Left lung (tissue), 10 donors: ENCODE measurements around the gene DHPS. TPM values are rescaled to one million over a fixed set of nuclear protein-coding genes. Genes with fewer than 3 reads are reported as not detected.
A peak's percentile ranks its signal among the peaks of the same experiment; 100 is the strongest.
"Not testable (repeated sequence)": the region's sequence is repeated elsewhere in the genome, so short reads cannot be mapped to it uniquely, and the experiment has no call there.

Experiments
- ATAC-seq: fragments of 200-7000 bp; cut with Tn5 transposase; one replicate; pipeline ENCODE4 v1.9.1; 2020; ENCODE audit warnings: moderate library complexity
- DNase-seq, 4 donors: peaks; one replicate each; pipeline ENCODE4 v3.0.0-alpha.2; 2013 to 2020
- H3K27ac ChIP-seq, 2 donors: fragments of 200-600 bp; sonication (generic) in 1 of 2; one replicate each; pipeline versions ENCODE4 v1.5.0 to v1.8.0; 2020 to 2021
- H3K27me3 ChIP-seq, 2 donors: fragments of 200-600 bp; sonication (generic) in 1 of 2; one replicate each; pipeline versions ENCODE4 v1.5.0 to v1.8.0; 2020 to 2021
- H3K36me3 ChIP-seq, 2 donors: fragments of 200-600 bp; sonication (generic) in 1 of 2; one replicate each; pipeline versions ENCODE4 v1.5.0 to v1.8.0; 2020 to 2021
- H3K4me1 ChIP-seq, 2 donors: fragments of 200-600 bp; one replicate each; pipeline ENCODE4 v1.8.0; 2021
- H3K4me3 ChIP-seq, 2 donors: fragments of 200-600 bp; sonication (generic) in 1 of 2; one replicate each; pipeline versions ENCODE4 v1.5.0 to v1.8.0; 2020 to 2021; ENCODE audit warnings: mild to moderate bottlenecking in 1 of 2
- H3K9me3 ChIP-seq, 2 donors: fragments of 200-600 bp; sonication (generic) in 1 of 2; one replicate each; pipeline versions ENCODE4 v1.5.0 to v1.8.0; 2020 to 2021
- CTCF ChIP-seq, 2 donors: fragments of 200-600 bp; sonication (generic) in 1 of 2; IDR thresholded peaks; one replicate each; pipeline versions ENCODE4 v1.5.0 to v1.8.0; 2021; ENCODE audit warnings: antibody characterized with exemption in 2 of 2
- intact Hi-C, 2 donors: fragments of 100-400 bp; cut with DNase I; formaldehyde crosslinking; loops; one replicate each; pipeline versions ENCODE4 v1.11.2 to v1.14.2; 2022
- polyA plus RNA-seq, 6 donors: library from polyadenylated mRNA; unstranded; fragments of 120-200 nt; gene quantifications; one replicate each; pipeline ENCODE4 v1.2.1, GENCODE V29; 2013; ENCODE audit not compliant: insufficient read length in 6 of 6
- total RNA-seq, 2 donors: library from RNA; stranded (reverse); fragmentation: NEBNext Ultra II Directional; extraction: Animal tissue kit (Norgen Biotek cat#: 25700); gene quantifications; one replicate each; pipeline ENCODE4 v1.2.1, GENCODE V29; 2021
- donor health status: DM: no; HTN: yes; CAD: no.
- donor health status: DM: no; HTN: no; CAD: no.

Gene DHPS
- total and polyA plus RNA-seq, 8 donors = 63.8 to 96.9 (median 82.8) TPM

DNA sequence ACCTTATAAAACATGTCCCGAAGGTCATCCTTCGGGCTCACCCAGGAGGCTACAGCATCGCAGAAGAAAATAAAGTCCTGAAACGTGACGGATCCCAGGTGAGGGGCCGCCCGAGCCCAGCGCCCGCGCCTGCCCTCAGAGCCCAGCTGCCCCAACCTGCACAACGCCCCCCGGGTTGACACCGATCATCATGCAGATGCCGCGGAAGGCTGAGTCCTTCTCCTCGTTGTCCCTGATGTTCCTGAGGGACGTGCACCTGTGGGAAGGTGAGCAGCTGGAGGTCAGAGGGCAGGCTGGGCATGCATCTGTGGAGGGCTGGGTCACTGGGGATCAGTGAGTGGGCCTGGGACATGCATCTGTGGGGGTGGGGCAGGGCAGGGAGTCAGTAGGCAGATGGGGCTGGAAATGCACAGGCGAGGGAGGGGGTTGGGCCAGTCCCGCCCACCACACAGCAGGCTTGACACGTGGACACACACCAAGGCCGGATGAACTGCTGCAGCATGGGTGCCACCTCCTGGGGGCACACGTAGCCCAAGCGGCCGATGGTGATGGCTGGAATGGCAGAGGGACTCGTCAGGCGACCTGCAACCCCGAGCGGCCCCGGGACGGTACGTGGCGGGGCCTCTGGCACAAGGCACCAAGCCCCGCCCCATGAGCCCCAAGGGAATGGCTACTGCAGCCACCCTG, 20.1 kb upstream of the DHPS start:
- DNase-seq (peak in 1 of 4 donors; percentile 76), ATAC-seq (no peak)
- Histone ChIP-seq H3K4me3 (no peak overlapping the region), H3K27ac (no peak overlapping the region), H3K36me3 (peaks cover 0 to 82% of the 10 kb centered on the region in 2 donors), H3K9me3 (no peaks in the 10 kb centered on the region), H3K27me3 (no peaks in the 10 kb centered on the region), H3K4me1 (peaks cover 0 to 7% of the 10 kb centered on the region in 2 donors)
- intact Hi-C loops = no loop called here
- no peak for TF ChIP-seq CTCF (IDR thresholded peaks at IDR 0.05)

DNA sequence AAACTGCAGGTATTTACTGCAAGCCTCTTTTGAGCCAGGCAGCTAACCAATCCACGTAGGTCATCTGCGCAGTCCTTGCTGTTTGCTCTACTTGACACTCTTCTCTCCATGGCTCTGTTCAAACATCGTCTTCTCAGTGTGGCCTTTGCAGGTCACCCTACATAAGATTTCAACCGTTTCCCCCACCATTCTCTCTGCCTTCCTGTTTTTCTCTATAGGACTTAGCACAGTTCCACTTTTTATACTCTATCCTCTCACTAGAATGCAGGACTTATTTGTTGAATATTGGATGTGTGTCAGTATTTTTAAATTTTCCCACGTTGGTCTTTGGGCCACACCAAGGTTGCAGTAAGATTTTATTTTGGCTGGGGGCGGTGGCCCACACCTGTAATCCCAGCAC, 16.5 kb upstream of the DHPS start:
- intact Hi-C loops = no loop called here
- Histone ChIP-seq H3K9me3 (no peaks in the 10 kb centered on the region), H3K36me3 (peaks cover 0 to 45% of the 10 kb centered on the region in 2 donors), H3K4me1 (peaks cover 9 to 27% of the 10 kb centered on the region in 2 donors), H3K4me3 (no peak overlapping the region), H3K27me3 (no peaks in the 10 kb centered on the region), H3K27ac (no peak overlapping the region)
- no peak for TF ChIP-seq CTCF (IDR thresholded peaks at IDR 0.05)
- DNase-seq (no peak), ATAC-seq (no peak)

DNA sequence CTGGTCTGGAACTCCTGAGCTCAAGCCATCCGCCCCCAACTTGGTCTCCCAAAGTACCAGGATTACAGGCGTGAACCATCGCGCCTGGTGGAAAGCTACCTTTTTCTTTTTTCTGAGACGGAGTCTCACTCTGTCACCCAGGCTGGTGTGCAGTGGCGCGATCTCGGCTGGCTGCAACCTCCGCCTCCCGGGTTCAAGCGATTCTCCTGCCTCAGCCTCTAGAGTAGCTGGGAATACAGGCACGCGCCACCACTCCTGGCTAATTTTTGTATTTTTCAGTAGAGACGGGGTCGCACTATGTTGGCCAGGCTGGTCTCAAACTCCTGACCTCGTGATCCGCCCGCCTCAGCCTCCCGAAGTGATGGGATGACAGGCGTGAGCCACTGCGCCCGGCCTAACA, 15.7 kb upstream of the DHPS start:
- intact Hi-C loops, DNase-seq, H3K9me3 ChIP-seq, ATAC-seq, H3K27me3 ChIP-seq: not testable (repeated sequence)
- Histone ChIP-seq H3K4me1 (peaks cover 9 to 27% of the 10 kb centered on the region in 2 donors), H3K27ac (peak overlapping the region in 1 of 2 donors; percentile 94), H3K36me3 (peaks cover 0 to 38% of the 10 kb centered on the region in 2 donors), H3K4me3 (peak overlapping the region in 1 of 2 donors; percentile 87)

DNA sequence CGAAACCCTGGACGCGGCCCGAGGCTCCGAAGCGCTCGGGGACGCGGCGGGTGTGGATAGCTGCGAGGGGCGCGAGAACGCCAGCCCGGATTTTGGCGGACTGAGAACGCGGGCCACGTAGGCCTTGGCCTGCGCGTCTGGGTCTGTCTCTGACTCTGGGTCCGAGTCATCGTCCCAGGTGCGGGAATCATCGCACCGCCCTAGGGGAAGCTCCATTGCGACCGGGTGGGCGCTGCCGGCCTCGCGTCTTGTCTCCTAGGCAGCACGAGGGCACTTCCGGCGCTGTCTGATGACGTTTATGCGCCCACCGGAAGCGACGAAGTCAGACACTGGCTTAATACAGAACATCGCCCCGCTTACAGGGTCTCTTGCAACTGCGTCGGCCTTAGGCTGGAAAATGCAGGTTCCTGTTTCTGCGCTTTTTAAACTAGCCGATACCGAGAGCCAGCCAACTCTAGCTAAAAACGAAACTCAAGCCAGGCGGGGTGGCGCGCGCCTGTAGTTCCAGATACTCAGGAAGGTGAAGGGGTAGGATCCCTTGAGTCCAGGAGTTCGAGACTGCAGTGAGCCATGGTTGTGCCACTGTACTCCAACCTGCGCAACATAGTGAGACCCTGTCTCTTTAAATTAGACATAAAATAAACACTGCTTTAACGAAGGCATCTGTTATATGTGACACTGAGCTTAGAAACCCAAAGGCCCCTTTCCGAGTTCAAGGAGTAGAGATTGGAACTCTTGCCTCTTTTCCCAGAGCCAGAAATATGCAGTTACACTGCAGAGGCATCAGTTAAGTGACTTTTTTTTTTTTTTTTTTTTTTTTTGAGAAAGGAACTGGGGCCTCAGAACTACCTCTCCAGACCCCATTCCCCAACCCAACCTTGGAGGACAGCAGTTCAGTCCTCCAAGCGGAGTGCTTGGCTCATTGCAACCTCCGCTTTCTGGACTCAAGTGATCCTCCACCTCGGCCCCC, 15.0 kb upstream of the DHPS start, which contains the start of gene FBXW9:
Gene FBXW9 (minus strand): TSS at position 266 of the 970 bp plus-strand sequence. CDS start 50 bp downstream, at position 216.
- peaks cover 0 to 31% of the 10 kb centered on the region in 2 donors for H3K36me3 ChIP-seq
- peaks cover 9 to 27% of the 10 kb centered on the region in 2 donors for H3K4me1 ChIP-seq
- no peaks in the 10 kb centered on the region for H3K27me3 ChIP-seq
- peak; percentile 93 for ATAC-seq
- peak within 1 kb of the TSS; percentile 79 to 94 for H3K27ac ChIP-seq
- intact Hi-C loops = no loop called here
- peak within 1 kb of the TSS; percentile 71 to 87 for H3K4me3 ChIP-seq
- TF ChIP-seq CTCF (IDR thresholded peaks at IDR 0.05) = no peak
- H3K9me3 ChIP-seq = no peaks in the 10 kb centered on the region
- DNase-seq = peak; percentile 94 to 97 (median 96)

GRCh38 chr19:12695997-12696365, 14.3 kb upstream of the DHPS start:
- Histone ChIP-seq H3K36me3 (peaks cover 0 to 29% of the 10 kb centered on the region in 2 donors), H3K9me3 (no peaks in the 10 kb centered on the region), H3K4me1 (peaks cover 9 to 27% of the 10 kb centered on the region in 2 donors), H3K27ac (peak overlapping the region in 1 of 2 donors; percentile 94), H3K4me3 (peak overlapping the region; percentile 71 to 87), H3K27me3 (no peaks in the 10 kb centered on the region)
- peak in 1 of 4 donors; percentile 78 for DNase-seq
- intact Hi-C loops = no loop called here
- peak; percentile 14 for ATAC-seq
- TF ChIP-seq CTCF (IDR thresholded peaks at IDR 0.05) = no peak
